GM18861 (cell line): Measurements from ENCODE around the gene EYA3.
"Not testable (repeated sequence)": the region's sequence is repeated elsewhere in the genome, so short reads cannot be mapped to it uniquely, and the experiment has no call there.

ENCODE experiments used
- ATAC-seq: cut with Tn5 transposase; IDR thresholded peaks from one replicate; pipeline ENCODE4 v1.9.1; 2021; ENCODE audit not compliant: unreplicated experiment

The EYA3 gene

DNA sequence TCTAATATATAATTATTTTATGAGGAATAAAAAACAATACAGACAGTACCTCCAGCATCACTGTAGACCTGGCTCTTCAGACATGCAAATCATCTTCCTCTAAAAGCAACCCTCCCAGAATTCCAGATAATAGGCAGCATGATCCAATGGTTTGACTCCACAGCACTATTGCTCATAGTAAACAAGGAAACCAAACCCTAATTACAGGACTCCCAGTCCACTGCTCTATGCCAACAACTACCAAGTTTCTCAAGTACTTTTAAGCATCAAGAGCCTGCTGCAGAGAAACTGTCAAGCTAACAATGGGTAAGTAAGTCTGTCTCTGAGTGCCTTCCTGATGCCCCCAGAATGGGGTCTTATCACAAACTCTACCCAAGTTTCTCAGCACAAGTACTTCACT lies 57.2 kb downstream of the EYA3 start:
- ATAC-seq, result no peak

DNA sequence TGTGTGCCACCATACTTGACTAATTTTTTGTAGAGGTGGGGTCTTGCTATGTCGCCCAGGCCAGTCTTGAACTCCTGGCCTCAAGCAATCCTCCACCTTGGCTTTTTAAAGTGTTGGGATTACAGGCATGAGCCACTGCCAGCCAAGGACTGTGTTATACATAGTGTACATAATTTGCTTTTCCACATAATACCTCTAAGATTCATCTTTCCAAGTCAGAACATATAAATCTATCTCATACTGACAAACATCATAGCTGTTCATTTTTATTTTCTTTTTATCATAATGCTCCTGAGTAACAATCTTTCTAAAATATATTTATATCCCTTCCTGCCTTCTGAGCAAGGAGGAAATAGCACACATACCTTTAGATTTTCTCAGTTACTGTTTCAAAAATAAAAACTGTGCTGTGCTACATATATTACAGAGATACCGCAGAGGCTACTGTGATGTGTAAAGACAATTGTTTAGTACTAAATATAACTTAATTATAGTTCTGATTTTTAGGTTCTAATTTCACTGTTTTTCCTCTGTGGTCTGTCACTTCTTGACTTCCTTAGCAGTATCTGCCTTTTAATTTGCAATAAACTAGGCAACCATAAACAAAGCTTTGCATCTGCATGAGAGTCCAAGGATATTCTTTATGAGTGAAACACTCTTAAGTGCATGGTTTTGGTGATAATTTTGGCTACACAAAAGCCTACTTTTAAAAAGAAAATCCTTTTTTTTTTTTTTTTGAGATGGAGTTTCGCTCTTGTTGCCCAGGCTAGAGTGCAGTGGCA lies 59.3 kb downstream of the EYA3 start:
- no peak for ATAC-seq

DNA sequence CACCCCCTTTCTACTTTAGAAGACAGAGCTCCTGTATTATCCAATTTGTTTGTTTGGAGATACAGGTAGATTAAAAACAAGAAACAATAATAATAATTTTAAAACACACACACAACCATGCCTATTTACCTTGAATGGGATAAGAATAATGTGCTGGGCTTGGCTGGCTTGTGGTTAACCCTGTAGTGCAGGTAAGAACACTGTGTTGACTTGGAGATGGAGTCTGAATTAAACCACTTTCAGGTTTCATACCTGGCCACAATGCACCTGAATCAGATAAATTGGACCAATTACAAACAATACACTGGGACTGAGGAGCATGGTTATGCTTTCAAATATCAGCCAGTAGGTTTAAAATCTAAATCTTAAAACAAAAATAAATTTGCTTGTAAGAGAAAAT lies 60.8 kb downstream of the EYA3 start:
- ATAC-seq, result no peak

DNA sequence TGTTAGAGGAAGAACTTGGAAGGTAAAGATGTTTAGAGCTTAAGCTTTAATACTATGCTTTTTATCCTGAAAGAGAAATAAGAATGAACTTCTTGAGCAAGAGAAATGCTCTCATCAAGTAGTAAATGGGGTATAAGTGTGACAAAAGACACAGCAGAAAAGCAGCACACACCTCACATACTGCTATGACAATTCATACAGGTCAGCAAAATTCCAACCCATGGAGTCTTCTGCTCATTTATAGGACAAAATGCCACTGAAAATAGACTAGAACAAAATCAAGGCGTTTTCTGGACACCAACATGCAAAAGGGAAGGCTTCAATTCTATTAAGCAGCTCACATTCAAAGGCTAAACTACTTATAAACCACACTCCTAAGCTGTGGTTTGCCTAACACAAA lies 61.2 kb downstream of the EYA3 start:
- ATAC-seq, result no peak

DNA sequence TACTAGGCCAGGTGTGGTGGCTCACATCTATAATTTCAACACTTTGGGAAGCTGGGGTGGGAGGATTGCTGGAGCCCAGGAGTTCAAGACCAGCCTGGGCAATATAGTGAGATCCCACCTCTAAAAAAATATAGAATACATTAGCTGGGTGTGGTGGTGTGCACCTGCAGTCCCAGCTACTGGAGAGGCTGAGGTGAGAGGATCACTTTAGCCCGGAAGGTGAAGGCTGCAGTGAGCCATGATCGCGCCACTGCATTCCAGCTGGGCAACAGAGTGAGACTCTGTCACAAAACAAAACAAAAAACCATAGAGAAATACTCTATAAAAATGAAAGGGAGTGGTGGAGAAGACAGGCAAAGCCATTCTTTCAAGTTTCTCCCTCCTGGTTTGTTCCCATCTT lies 62.1 kb downstream of the EYA3 start:
- no peak for ATAC-seq

DNA sequence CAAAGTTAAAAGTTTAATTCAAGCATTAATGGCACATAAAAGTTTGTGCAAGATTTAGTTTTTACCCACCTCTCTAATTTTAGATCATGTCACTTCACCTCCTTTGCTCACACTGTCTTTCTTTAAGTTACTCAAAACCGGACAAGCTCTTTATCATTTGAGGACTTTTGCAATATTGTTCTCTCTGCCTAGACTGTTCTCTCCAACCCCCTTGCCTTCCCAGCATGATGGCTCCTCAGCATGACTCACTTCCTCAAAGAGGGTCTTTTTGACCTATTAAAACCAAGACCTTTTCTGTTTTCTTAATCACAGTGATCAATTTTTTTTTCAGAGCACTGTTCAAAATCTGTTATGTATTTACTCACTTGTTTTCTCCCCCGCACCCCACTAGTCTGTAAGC lies 67.3 kb downstream of the EYA3 start:
- no peak for ATAC-seq

DNA sequence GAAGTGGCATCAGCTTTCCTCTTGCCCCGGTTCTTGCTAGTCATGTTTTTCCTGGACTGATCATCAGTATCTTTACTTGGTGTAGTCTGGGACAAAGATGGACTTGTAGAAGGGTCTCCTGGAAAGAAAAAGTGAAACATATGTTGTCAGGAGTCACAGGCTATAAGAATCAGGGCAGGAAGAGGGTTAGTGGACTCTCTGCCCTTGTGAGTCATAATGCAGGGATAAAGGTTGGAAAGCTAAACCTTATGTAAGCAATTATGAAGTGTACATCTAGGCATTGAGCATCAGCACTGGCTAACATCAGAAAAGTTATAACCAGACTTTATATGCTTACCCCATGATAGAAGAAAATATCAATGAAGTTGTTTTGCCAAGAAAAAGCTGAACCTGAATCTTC lies 77.4 kb downstream of the EYA3 start:
- no peak for ATAC-seq

DNA sequence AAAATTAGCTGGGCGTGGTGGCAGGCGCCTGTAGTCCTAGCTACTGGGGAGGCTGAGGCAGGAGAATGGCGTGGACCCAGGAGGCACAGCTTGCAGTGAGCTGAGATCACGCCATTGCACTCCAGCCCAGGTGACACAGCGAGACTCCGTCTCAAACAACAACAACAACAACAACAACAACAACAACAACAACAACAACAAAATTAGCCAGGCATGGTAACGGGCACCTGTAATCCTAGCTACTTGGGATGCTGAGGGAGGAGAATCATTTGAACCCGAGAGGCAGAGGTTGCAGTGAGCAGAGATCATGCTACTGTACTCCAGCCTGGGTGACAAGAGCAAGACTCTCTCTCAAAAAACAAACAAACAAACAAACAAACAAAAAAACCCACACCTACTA lies 85.3 kb downstream of the EYA3 start:
- not testable (repeated sequence) for ATAC-seq

DNA sequence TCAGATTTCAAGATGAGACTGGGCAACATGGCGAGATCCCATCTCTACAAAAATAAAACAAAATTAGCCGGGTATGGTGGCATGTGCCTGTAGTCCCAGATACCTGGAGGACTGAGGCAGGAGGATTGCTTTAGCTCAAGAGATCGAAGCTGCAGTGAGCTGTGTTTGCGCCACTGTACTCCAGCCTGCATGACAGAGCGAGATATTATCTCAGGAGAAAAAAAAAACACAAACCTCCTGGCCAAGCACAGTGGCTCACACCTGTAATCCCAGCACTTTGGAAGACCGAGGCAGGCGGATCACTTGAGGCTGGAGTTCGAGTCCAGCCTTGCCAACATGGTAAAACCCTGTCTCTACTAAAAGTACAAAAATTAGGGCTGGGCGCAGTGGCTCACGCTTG lies 85.8 kb downstream of the EYA3 start:
- no peak for ATAC-seq

DNA sequence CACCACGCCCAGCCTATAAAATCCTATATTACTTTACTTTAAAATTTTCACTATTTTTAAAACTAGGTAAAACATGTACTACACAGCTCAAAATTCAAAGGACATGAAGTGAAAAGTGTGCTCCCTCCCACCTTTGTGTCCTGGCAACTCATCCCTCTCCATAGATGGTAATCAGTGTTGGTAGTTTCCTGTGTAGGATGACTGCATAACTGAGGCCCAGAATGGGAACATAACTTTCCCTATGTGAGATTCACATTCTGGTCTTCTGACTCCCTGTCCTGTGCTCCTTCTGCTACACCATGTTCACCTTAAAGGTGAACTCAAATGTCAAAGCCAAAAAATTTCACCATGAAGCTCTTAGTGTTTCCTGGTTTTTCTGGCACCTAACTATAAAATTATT lies 89.4 kb downstream of the EYA3 start:
- ATAC-seq, result no peak

DNA sequence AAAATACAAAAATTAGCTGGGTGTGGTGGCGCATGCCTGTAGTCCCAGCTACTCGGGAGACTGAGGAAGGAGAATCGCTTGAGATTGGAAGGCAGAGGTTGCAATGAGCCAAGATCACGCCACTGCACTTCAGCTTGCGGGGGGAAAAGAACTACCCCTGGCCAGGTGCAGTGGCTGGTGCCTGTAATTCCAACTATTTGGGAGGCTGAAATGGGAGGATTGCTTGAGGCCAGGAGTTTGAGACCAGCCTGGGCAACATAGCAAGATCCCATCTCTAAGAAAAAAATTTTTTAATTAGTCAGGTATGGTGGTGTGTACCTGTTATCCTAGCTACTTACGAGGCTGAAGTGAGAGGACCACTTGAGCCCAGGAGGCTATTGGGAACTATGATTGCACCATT lies 93.9 kb downstream of the EYA3 start:
- ATAC-seq, result not testable (repeated sequence)

DNA sequence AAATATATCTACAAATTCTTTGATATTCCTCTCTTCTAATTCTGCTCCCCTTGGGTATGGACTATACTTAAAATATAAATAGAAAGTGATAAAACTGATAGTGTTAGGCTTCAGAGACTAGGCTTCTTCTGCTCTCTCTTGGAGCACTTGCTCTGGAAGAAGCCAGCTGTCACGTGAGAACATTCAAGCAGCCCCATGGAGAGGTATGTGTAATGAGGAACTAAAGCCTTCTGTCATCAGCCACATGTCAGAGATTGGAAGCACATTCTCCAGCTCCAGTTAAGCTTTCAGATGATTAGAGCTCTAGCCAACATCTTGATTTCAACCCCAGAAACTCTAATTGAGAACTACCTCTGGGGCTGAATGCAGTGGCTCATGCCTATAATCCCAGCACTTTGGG lies 94.3 kb downstream of the EYA3 start:
- no peak for ATAC-seq

DNA sequence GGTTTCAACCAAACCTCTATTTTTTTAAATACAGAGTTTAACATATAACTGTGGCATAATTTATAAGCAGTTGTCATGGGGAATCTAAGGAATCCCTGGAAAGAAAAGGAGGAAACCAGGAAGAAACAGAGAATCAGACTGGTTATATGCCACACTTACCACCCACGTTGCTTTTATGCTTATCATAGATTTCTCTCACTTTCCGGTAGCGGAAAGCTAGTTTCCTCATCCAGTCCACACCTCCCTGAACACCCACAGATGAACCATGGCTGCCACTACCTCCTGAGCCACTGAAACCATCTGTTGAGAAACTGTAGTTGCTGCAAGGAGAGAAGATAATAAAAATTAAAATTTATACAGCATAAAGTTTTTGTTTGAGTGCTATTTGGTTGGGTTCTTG lies 95.2 kb downstream of the EYA3 start:
- no peak for ATAC-seq

DNA sequence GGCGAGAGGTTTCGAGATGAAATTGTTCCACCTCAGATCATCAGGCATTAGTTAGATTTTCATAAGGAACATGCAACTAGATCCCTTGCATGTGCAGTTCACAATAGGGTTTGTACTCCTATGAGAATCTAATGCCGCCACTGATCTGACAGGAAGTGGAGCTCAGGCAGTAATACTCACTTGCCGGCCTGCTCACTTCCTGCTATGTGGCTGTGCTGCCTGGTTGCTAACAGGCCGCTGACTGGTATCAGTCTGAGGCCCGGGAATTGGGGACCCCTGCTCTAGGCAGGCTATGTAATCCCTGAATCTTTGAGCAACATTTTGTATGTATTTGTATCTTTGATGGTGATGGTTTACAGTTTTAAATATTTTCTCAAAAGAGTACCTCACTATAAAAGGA lies 96.1 kb downstream of the EYA3 start:
- no peak for ATAC-seq

DNA sequence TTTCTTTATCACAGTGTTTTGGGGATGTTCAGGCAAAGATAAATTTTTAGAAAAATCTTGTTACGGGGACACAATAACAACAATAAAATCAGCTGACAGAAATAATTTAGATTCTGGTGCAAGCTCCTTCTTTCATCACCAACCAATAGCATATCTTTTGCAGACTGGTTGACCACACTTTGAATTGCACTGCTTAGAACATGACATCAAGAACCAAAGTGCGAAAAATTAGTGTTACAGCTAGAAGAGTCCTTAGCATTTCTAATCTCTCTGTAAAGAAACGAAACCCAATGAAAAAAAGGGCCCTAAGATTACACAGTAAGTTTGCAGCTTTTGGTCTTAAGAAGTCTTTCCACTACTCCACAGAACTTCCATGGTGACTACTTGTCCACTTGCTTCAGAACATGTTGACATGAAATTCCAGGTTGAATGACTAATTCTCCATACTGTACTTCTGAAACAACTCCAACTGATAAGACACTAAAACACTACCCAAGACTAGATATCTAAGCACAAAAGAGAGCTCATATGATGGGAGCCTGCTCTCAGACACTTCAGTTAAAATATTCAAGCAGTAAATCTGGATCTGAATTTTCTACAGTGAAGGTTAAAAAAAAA lies 97.4 kb downstream of the EYA3 start:
- no peak for ATAC-seq

DNA sequence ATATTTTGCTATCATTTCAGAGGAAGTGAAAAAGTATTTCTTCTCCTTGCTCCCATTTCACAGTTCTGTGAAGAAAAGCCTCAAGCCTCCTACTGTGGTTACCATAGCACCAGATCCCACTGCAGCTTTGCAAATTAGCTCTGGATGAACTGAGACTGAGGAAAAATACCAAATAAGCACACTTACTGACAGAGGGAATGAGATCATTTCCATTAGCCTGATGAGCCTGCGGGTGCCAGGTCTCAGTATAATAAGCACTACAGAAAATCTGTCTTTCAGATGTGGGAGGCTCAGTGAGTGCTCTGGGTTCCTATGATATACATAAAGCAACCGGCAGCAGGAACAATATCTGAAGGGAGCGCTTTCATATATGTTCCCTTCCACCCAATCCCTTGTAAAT lies 107.3 kb downstream of the EYA3 start:
- ATAC-seq, result no peak

DNA sequence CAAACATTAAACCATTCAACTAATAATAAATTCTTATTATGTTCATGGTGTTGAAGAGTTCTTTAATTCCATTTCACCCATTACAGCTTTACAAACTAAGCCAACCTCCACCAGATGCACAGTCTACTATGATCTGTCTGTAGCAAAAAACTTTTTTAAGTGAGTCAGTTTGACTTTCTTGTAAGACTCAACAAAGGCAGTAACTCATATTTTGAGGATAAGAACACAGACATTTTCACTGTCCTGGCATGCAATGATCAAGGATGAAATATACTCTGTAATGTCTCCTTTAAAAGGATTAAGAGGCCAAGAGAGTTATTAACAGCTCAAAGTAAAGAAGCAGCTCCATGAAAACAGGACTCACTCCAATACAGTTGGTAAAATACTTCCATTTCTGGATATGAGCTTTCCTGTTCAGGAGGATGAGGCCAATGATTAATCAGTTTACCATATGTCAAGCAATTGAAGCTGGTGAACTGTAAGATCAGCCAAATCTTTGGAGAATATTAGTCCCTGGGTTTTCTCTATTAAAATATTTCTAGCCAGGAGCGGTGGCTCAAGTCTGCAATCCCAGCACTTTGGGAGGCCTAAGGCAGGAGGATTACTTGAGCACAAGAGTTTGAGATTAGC lies 108.1 kb downstream of the EYA3 start:
- no peak for ATAC-seq

DNA sequence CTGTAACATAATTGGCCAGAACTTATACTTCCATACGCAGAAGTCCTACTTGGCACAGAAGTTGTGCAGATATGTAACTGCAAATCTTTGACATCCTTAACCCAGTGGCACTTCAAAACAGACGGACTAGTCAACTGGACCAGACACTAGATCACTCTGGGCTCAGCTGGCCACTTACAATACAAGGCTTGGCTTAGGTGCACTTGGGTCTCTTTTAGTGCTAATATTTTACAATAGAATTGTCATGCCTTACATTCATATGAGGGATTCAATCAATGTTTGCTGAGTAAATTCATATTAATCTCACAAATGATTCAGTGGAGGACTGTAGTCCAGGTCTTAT lies 108.6 kb downstream of the EYA3 start:
- ATAC-seq, result no peak

DNA sequence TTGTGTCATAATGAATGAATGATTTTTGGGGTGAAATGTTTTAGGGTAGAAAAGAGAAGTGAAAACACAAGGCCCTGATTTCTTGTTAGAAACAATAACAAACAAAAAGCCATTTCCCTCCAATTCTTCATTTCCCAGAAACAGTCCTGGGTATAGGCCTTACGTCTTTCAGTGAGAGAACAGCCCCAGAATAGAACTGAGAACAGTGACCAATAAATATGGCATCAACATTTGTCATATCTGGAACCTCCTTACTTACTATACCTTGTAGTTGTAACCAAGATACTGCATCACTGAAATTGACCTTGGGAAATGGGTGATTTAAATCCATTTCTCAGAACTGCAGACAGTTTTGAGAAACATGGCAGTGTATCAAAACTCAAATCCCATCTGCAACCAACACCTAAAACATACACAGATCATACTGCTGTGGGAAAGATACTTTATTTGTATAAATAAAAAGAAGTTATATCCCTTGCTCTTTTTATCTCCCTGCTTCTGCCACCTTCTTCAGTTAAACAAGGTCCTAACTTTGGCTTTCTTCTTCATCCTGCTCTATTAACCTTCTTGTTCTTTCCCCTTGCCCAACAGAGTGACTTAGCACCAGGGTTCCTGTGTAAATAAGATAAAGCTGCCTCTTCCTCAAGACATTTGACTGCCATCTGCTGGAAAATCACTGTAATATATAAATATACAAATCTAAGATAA lies 109.1 kb downstream of the EYA3 start:
- no peak for ATAC-seq

DNA sequence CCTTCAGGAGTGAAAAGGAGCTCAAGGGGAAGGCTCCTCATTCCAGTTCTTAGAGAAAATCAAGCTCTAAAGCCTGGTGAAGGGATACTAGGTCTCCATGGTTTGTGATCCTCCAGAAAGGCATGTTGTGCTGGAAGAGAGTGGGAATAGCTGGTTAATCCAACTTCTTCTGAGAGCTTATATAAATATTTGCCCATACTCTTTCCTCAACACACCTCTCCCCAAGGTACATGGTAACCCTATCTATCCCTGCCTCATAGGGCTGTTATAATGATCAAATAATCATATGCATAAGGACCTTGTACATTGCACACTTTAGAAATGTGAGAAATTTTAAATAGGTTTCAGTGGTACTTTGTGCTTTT lies 114.0 kb downstream of the EYA3 start:
- ATAC-seq, result no peak

DNA sequence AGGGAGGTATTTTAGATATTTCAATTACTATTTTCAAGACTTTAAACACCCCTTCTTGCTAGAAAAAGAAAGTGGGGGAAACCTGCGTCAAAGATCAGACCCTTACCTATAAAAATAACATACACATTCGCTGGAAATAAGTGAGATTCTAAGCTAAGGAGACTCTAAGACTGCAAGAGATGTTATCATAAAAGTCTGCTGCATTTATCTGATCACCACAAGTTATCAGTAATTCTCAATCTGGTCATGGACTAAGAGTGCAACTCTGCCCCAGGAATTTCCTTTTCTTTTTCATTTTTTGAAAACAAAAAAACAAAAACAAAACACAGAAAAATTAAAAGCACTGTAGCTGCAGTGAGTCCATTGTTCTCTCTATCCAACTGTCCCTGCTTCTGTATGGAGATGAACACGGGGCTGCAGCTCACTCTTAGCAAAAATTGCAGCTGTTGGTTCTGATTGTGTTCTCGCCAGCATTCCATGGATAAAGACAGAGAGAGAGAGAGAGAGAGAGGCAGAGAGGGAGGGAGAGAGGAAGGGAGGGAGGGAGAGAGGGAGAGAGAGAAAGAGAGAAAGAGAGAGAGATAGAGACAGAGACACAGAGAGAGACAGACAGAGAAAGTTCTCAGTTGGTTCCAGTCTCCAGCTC lies 114.5 kb downstream of the EYA3 start:
- ATAC-seq, result no peak

DNA sequence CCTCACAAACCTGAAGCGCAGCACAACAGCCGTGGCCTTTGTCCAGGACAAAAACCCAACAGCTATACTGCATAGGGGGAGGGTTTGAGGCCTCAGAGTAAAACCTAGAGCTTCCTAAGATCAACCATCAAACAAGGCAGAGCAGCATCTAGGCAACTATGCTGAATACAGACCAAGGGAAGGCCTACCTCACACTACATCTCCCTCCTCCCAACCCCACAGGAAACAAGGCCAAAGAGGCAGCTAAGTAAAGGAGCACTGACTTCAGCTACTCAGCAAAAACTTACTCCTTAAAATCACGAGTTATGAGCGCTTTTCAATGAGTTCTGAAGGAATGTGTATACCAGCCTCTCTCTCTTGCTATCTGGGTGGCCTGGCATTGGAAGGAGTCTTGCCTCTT lies 116.3 kb downstream of the EYA3 start:
- no peak for ATAC-seq
